DOHH2 (cell line): ENCODE results near the gene RASSF7.

Source experiments
- H3F3A ChIP-seq: fragments of 200-600 bp; sonication (generic), shearing (Covaris generic); 2 replicates; pipeline ENCODE4 v1.6.0; 2016; ENCODE audit warnings: antibody characterized with exemption, mild to moderate bottlenecking; ENCODE audit not compliant: control insufficient read depth, insufficient read depth
- H3K27ac ChIP-seq: fragments of 200-600 bp; sonication (generic); 2 replicates; pipeline ENCODE4 v1.5.1; 2014; ENCODE audit warnings: low read depth, mild to moderate bottlenecking, low read length, moderate library complexity
- H3K27me3 ChIP-seq: fragments of 200-600 bp; sonication (generic); 2 replicates; pipeline ENCODE4 v1.6.1; 2014; ENCODE audit warnings: mild to moderate bottlenecking, low read length, mixed read lengths; ENCODE audit not compliant: control insufficient read depth
- H3K36me3 ChIP-seq: fragments of 200-600 bp; sonication (generic); 2 replicates; pipeline ENCODE4 v1.6.1; 2014; ENCODE audit warnings: mild to moderate bottlenecking, low read length, moderate library complexity, mixed read lengths; ENCODE audit not compliant: control insufficient read depth
- H3K4me1 ChIP-seq: fragments of 200-600 bp; sonication (generic); 2 replicates; pipeline ENCODE4 v1.6.1; 2014; ENCODE audit warnings: mild to moderate bottlenecking, low read length, mixed read lengths; ENCODE audit not compliant: control insufficient read depth
- H3K4me2 ChIP-seq: fragments of 200-600 bp; sonication (generic); 2 replicates; pipeline ENCODE4 v1.6.0; 2014; ENCODE audit warnings: mild to moderate bottlenecking, low read length, moderate library complexity
- H3K4me3 ChIP-seq: fragments of 200-600 bp; sonication (generic); 2 replicates; pipeline ENCODE4 v1.5.1; 2014; ENCODE audit warnings: mild to moderate bottlenecking, low read length, mixed read lengths
- H3K79me2 ChIP-seq: fragments of 200-600 bp; sonication (generic); 2 replicates; pipeline ENCODE4 v1.6.1; 2014; ENCODE audit warnings: mild to moderate bottlenecking, low read length, mixed read lengths; ENCODE audit not compliant: control insufficient read depth
- H3K9me2 ChIP-seq: fragments of 200-600 bp; sonication (generic); replicated peaks from 2 replicates; pipeline ENCODE4 v1.6.1; 2014; ENCODE audit warnings: mild to moderate bottlenecking, low read length, mixed read lengths; ENCODE audit not compliant: control insufficient read depth
- H3K9me3 ChIP-seq: fragments of 200-600 bp; sonication (generic); 2 replicates; pipeline ENCODE4 v1.6.1; 2014; ENCODE audit warnings: antibody characterized with exemption, low read length, mixed read lengths; ENCODE audit not compliant: control insufficient read depth, insufficient read depth
- H4K20me1 ChIP-seq: fragments of 200-600 bp; sonication (generic); 2 replicates; pipeline ENCODE4 v1.6.0; 2014; ENCODE audit warnings: low read depth, mild to moderate bottlenecking, antibody characterized with exemption, low read length, moderate library complexity; ENCODE audit not compliant: control insufficient read depth, insufficient read depth
- EZH2phosphoT487 ChIP-seq: fragments of 200-600 bp; sonication (generic); IDR thresholded peaks from 2 replicates; pipeline ENCODE4 v1.6.1; 2017; ENCODE audit warnings: borderline replicate concordance, mild to moderate bottlenecking, antibody characterized with exemption, low read length, moderate library complexity, mixed read lengths
- TF ChIP-seq, protein P1 (sequence below): fragments of 200-600 bp; sonication (generic); IDR thresholded peaks from one replicate; pipeline ENCODE4 v1.5.1; 2014; ENCODE audit warnings: antibody characterized with exemption, mild to moderate bottlenecking, low read depth, low read length; ENCODE audit not compliant: poor library complexity, severe bottlenecking

RASSF7 gene

DNA sequence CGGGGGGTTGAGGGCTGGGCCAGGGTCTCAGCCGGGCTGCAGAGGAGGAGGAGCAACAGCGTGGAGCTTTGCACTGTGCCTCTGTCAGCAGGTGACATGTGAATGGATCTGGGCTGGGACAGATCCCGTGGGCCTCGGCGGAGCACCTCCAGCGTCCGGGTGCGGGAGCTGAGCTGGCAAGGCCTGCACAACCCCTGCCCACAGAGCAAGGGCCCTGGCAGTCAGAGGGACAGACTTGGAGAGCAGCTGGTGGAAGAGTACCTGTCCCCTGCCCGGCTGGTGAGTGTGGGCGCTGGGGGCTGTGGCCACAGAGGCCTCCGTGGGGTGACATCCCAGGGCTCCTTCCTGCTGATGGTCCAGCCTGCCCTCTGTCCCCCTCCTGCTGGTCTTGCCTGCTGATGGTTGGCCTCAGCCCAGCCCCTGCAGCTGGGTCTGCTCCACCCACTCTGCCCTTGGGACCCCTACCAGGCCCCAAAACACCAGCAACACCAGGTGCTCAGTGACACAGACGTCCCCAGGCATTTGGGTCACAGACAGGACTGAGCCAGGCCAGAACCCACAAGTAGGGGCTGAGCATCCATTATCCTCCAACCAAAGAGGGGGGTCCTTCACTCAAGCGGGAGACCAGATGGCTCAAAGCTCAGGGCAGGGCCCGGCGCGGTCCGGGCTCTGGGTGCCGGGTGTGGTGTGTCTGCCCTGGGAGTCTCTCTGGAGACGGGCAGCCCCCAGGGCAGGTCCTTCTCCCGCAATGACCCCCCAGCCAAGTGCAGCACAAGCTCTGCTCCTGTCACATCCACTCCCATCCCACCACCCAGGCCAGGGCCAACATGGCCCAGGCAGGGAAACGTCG lies 20.0 kb upstream of the RASSF7 start:
- Histone ChIP-seq H3K4me2 (no peak overlapping the region), H3K27me3 (no peaks in the 10 kb centered on the region), H3K36me3 (no peaks in the 10 kb centered on the region), H3K9me3 (no peaks in the 10 kb centered on the region), H4K20me1 (no peaks in the 10 kb centered on the region), H3K27ac (no peak overlapping the region), H3F3A (peaks cover 10% of the 10 kb centered on the region), H3K9me2 (no peaks in the 10 kb centered on the region), H3K4me3 (no peak overlapping the region), H3K79me2 (peaks cover 3% of the 10 kb centered on the region; the same call in 1 of the 2 replicates), H3K4me1 (peaks cover 31% of the 10 kb centered on the region)
- TF ChIP-seq, protein P1, sequence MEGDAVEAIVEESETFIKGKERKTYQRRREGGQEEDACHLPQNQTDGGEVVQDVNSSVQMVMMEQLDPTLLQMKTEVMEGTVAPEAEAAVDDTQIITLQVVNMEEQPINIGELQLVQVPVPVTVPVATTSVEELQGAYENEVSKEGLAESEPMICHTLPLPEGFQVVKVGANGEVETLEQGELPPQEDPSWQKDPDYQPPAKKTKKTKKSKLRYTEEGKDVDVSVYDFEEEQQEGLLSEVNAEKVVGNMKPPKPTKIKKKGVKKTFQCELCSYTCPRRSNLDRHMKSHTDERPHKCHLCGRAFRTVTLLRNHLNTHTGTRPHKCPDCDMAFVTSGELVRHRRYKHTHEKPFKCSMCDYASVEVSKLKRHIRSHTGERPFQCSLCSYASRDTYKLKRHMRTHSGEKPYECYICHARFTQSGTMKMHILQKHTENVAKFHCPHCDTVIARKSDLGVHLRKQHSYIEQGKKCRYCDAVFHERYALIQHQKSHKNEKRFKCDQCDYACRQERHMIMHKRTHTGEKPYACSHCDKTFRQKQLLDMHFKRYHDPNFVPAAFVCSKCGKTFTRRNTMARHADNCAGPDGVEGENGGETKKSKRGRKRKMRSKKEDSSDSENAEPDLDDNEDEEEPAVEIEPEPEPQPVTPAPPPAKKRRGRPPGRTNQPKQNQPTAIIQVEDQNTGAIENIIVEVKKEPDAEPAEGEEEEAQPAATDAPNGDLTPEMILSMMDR: no peak
- no peak for TF ChIP-seq EZH2phosphoT487

DNA sequence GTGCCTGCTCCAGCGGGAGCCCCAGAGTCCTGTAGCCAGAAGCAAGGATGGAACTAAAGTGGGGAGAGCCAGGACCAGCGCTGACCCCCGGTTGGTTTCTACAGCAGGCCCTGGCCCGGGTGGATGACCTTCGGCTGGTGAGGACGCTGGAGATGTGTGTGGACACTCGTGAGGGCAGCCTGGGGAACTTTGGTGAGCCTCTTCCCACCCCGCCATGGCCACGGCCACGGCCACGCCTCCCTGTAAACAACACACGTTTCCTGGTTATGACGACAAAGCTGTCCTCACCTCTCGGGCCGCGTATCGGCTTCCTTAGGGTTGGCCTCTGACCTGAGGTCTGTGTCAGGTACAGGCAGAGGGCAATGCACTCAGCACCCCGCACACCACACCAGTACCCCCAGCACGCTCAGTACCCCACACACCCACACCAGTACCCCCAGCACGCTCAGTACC lies 19.3 kb upstream of the RASSF7 start:
- H3K4me3 ChIP-seq: no peak overlapping the region
- no peaks in the 10 kb centered on the region for H3K36me3 ChIP-seq
- H3K9me3 ChIP-seq: no peaks in the 10 kb centered on the region
- TF ChIP-seq, protein P1: no peak
- no peak for TF ChIP-seq EZH2phosphoT487
- no peaks in the 10 kb centered on the region for H4K20me1 ChIP-seq
- H3K27me3 ChIP-seq: no peaks in the 10 kb centered on the region
- no peaks in the 10 kb centered on the region for H3K9me2 ChIP-seq
- no peak overlapping the region for H3K4me2 ChIP-seq
- H3K4me1 ChIP-seq: peaks cover 26% of the 10 kb centered on the region
- H3F3A ChIP-seq: peaks cover 5% of the 10 kb centered on the region; the same call in 1 of the 2 replicates
- no peak overlapping the region for H3K27ac ChIP-seq
- H3K79me2 ChIP-seq: no peaks in the 10 kb centered on the region; the same call in 1 of the 2 replicates

DNA sequence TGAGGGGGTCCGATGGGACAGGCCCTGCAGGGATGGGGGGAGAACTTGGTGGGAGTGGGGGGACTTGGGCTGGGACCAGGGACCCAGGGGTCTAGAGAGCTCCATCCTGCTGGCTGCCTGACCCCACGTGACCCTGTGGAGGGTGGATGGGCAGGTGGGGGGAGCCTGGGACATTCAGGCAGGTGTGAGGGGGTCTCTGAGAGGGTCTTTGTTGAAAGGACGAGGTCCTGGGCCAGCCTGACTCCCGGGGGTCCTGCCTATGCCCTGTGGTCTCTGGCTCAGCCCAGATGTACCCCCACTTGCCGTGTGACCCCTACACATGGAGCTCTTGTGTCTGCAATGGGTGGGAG lies 16.0 kb upstream of the RASSF7 start:
- Histone ChIP-seq H3K79me2 (no peaks in the 10 kb centered on the region), H3K9me3 (no peaks in the 10 kb centered on the region), H3K4me2 (no peak overlapping the region), H3K36me3 (no peaks in the 10 kb centered on the region), H3K4me3 (no peak overlapping the region), H3K9me2 (no peaks in the 10 kb centered on the region), H3K4me1 (peaks cover 18% of the 10 kb centered on the region), H3K27ac (no peak overlapping the region), H4K20me1 (no peaks in the 10 kb centered on the region), H3F3A (no peaks in the 10 kb centered on the region), H3K27me3 (no peaks in the 10 kb centered on the region)
- TF ChIP-seq, protein P1: no peak
- TF ChIP-seq EZH2phosphoT487: no peak
